Measurements from ENCODE around the gene CLEC4A.
"Not testable (repeated sequence)": the region's sequence is repeated elsewhere in the genome, so short reads cannot be mapped to it uniquely, and the experiment has no call there.

The CLEC4A gene

DNA sequence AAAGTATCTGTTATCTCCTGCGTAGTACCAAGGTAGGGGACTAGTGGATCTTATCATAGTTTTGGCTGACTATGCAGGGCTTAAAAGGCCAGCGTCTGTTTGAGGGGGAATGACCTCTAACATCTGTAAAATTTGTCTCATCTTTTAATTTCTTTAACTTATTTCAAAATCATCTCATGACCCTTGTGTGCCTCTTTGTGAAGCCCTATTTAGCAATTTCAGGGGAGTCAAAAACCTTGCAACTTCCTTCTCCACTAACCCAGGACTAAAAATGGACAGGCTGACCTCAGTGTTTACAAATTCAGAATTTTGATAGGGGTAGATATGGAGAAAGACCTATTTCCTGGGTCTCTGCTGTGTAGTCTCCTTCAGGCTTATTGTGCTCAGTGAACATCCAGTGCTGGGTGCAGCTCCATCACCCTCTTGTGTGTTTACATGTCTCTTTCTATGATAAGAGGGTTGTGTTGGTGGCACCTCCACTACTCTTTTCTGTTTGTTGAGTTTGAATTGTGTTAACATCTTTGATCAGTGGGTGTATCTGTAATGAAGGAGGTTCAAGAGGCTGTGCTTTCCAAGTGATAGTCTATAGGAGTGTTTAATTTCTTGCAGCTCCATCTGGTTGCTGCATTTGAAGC lies 27.0 kb upstream of the CLEC4A start:
- Histone ChIP-seq H3K4me1 (ENCODE audit: low read length) (no peaks in the 10 kb centered on the region), H3K36me3 (replicated peaks; ENCODE audit: low read depth, low read length) (peaks cover 34% of the 10 kb centered on the region), H3K4me2 (ENCODE audit: low read length) (no peak overlapping the region), H3K4me3 (ENCODE audit: low read length) (no peak overlapping the region), H3K9me3 (ENCODE audit: insufficient read depth, low read length) (no peaks in the 10 kb centered on the region), H2AFZ (ENCODE audit: low read depth, low read length) (no peak overlapping the region), H3K79me2 (ENCODE audit: low read length) (no peaks in the 10 kb centered on the region), H4K20me1 (ENCODE audit: insufficient read depth, low read length) (no peaks in the 10 kb centered on the region), H3K9ac (ENCODE audit: low read length) (no peak overlapping the region), H3K27ac (ENCODE audit: low read length) (no peak overlapping the region), H3K27me3 (ENCODE audit: low read depth, low read length) (no peaks in the 10 kb centered on the region)
- TF ChIP-seq, protein P1, sequence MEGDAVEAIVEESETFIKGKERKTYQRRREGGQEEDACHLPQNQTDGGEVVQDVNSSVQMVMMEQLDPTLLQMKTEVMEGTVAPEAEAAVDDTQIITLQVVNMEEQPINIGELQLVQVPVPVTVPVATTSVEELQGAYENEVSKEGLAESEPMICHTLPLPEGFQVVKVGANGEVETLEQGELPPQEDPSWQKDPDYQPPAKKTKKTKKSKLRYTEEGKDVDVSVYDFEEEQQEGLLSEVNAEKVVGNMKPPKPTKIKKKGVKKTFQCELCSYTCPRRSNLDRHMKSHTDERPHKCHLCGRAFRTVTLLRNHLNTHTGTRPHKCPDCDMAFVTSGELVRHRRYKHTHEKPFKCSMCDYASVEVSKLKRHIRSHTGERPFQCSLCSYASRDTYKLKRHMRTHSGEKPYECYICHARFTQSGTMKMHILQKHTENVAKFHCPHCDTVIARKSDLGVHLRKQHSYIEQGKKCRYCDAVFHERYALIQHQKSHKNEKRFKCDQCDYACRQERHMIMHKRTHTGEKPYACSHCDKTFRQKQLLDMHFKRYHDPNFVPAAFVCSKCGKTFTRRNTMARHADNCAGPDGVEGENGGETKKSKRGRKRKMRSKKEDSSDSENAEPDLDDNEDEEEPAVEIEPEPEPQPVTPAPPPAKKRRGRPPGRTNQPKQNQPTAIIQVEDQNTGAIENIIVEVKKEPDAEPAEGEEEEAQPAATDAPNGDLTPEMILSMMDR (IDR thresholded peaks at IDR 0.05; ENCODE audit: low read depth, low read length), result no peak
- no peak for TF ChIP-seq EZH2phosphoT487 (IDR thresholded peaks at IDR 0.05; ENCODE audit: low read depth)

DNA sequence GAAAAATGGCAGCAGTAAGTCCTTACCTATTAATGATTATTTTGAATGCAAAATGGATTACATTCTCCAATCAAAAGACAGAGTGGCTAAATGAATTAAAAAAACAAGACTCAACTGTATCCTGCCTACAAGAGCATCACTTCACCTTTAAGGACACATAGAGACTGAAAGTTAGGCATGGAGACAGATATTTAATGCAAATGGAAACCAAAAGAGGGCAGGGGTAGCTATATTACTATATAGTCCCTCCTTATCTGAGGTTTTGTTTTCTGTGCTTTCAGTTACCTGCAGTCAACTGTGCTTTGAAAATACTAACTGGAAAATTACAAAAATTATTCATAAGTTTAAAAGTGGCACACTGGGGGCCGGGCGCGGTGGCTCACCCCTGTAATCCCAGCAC lies 24.2 kb upstream of the CLEC4A start:
- Histone ChIP-seq H2AFZ (ENCODE audit: low read depth, low read length) (no peak overlapping the region), H3K36me3 (replicated peaks; ENCODE audit: low read depth, low read length) (peaks cover 12% of the 10 kb centered on the region), H4K20me1 (ENCODE audit: insufficient read depth, low read length) (no peaks in the 10 kb centered on the region), H3K4me2 (ENCODE audit: low read length) (no peak overlapping the region), H3K9ac (ENCODE audit: low read length) (no peak overlapping the region), H3K79me2 (ENCODE audit: low read length) (no peaks in the 10 kb centered on the region), H3K27me3 (ENCODE audit: low read depth, low read length) (no peaks in the 10 kb centered on the region), H3K27ac (ENCODE audit: low read length) (no peak overlapping the region), H3K4me1 (ENCODE audit: low read length) (no peaks in the 10 kb centered on the region), H3K4me3 (ENCODE audit: low read length) (no peak overlapping the region), H3K9me3 (ENCODE audit: insufficient read depth, low read length) (no peaks in the 10 kb centered on the region)
- TF ChIP-seq, protein P1 (IDR thresholded peaks at IDR 0.05; ENCODE audit: low read depth, low read length), result no peak
- no peak for TF ChIP-seq EZH2phosphoT487 (IDR thresholded peaks at IDR 0.05; ENCODE audit: low read depth)

DNA sequence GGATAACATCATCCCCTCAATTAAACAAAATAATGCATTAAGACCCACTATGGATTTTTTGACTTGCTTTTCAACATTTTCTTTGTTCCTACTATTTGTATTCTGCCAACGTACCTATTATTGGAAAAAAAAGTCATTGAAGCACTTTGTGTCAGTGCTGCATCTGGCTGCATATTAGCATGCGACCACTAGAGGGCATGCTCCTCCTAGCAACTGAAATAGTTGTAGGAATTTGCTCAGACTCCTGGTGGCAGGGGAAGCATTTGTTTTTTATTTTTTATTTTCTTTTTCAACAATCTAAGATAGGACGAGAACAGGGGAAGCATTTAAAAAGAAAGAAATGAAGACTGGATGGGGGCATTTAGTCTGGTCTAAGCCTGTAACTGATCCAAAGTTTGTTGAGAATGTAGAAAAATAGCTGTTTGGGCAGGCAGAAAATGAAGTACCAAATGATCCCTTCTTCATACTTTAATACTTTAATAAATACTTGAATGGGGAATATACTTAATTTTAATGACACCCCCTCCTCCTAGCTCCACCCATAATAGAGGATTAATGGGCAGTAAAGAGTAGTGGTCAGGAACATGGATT lies 14.5 kb upstream of the CLEC4A start:
- peaks cover 3% of the 10 kb centered on the region for H3K36me3 ChIP-seq (replicated peaks; ENCODE audit: low read depth, low read length)
- H3K4me1 ChIP-seq (ENCODE audit: low read length), result no peaks in the 10 kb centered on the region
- no peak overlapping the region for H3K27ac ChIP-seq (ENCODE audit: low read length)
- H4K20me1 ChIP-seq (ENCODE audit: insufficient read depth, low read length), result no peaks in the 10 kb centered on the region
- no peak overlapping the region for H3K4me3 ChIP-seq (ENCODE audit: low read length)
- peak overlapping the region; percentile 38; the same call in 1 of the 2 replicates for H3K4me2 ChIP-seq (ENCODE audit: low read length)
- H3K9ac ChIP-seq (ENCODE audit: low read length), result peak overlapping the region; percentile 26
- no peak for TF ChIP-seq EZH2phosphoT487 (IDR thresholded peaks at IDR 0.05; ENCODE audit: low read depth)
- TF ChIP-seq, protein P1 (IDR thresholded peaks at IDR 0.05; ENCODE audit: low read depth, low read length), result peak; percentile 98
- H3K79me2 ChIP-seq (ENCODE audit: low read length), result no peaks in the 10 kb centered on the region
- no peaks in the 10 kb centered on the region for H3K9me3 ChIP-seq (ENCODE audit: insufficient read depth, low read length)
- H2AFZ ChIP-seq (ENCODE audit: low read depth, low read length), result 0 out of 2 replicates have a peak overlapping the region, but pooled peaks have one; percentile 9
- no peaks in the 10 kb centered on the region for H3K27me3 ChIP-seq (ENCODE audit: low read depth, low read length)

DNA sequence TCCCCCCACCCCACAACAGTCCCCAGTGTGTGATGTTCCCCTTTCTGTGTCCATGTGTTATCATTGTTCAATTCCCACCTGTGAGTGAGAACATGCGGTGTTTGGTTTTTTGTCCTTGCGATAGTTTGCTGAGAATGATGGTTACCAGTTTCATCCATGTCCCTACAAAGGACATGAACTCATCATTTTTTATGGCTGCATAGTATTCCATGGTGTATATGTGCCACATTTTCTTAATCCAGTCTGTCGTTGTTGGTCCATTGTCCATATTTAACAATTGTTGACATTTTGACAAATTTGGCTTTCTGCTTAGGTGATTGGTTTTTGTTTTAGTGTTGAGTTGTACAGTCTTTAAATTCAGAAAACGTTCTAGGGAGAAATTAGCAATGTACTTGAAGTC lies 10.3 kb upstream of the CLEC4A start:
- not testable (repeated sequence) for H3K4me2 ChIP-seq (ENCODE audit: low read length); H3K27me3 ChIP-seq (ENCODE audit: low read depth, low read length); H3K27ac ChIP-seq (ENCODE audit: low read length); H2AFZ ChIP-seq (ENCODE audit: low read depth, low read length); H3K4me1 ChIP-seq (ENCODE audit: low read length); H3K36me3 ChIP-seq (replicated peaks; ENCODE audit: low read depth, low read length); H3K9ac ChIP-seq (ENCODE audit: low read length); H3K9me3 ChIP-seq (ENCODE audit: insufficient read depth, low read length); H3K4me3 ChIP-seq (ENCODE audit: low read length); H3K79me2 ChIP-seq (ENCODE audit: low read length); H4K20me1 ChIP-seq (ENCODE audit: insufficient read depth, low read length)

All from OCI-LY3 (cell line).